Nephron (organoid): ENCODE results near the gene MAP4K4.
A peak's percentile ranks its signal among the peaks of the same experiment; 100 is the strongest.
"Not testable (repeated sequence)": the region's sequence is repeated elsewhere in the genome, so short reads cannot be mapped to it uniquely, and the experiment has no call there.

Experiments used
- H3K27ac Mint-ChIP-seq, 3 experiments: 2 replicates each; pipeline ENCODE4 v1.8.0; 2020; ENCODE audit warnings: mixed read lengths in 3 of 3, mild to moderate bottlenecking in 2 of 3, moderate library complexity in 1 of 3
- H3K27me3 Mint-ChIP-seq: 2 replicates; pipeline ENCODE4 v1.8.0; 2021; ENCODE audit warnings: low read depth, mild to moderate bottlenecking, moderate library complexity, mixed read lengths
- H3K36me3 Mint-ChIP-seq: 2 replicates; pipeline ENCODE4 v1.8.0; 2020; ENCODE audit warnings: low read depth, mixed read lengths
- H3K4me1 Mint-ChIP-seq: 2 replicates; pipeline ENCODE4 v1.8.0; 2020; ENCODE audit warnings: mixed read lengths
- H3K4me3 Mint-ChIP-seq, 3 experiments: 2 replicates each; pipeline ENCODE4 v1.8.0; 2020; ENCODE audit warnings: mild to moderate bottlenecking in 3 of 3, mixed read lengths in 3 of 3, moderate library complexity in 2 of 3
- H3K9me3 Mint-ChIP-seq: 2 replicates; pipeline ENCODE4 v1.8.0; 2020; ENCODE audit warnings: mixed read lengths
- TF ChIP-seq, protein P1 (sequence below), 3 experiments: fragments of 200-600 bp; sonication (generic); IDR thresholded peaks; one replicate each; pipeline ENCODE4 v1.5.0; 2021; ENCODE audit warnings: antibody characterized with exemption in 3 of 3; ENCODE audit not compliant: unreplicated experiment in 3 of 3

Gene MAP4K4

DNA sequence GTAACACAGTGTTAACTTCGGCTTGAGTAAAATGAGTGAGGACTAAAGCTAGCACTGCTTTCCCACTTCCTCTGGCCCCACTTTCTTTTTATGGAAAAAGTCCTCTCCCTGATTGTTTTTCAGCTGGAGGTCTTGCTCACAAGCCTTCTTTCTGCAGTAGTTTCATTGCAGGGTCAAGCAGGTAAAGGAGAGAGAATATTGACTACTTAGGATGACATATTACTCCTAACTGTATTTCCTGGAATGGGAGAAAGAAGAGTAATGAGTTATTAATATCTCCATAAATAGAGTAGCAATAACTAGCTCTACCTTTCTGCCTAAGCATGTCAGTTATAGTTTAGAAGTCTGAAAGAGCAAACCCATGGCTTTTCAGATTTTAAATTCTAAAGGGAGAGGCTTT is 45.0 kb downstream of the MAP4K4 start:
- H3K9me3 Mint-ChIP-seq = no peaks in the 10 kb centered on the region
- H3K27ac Mint-ChIP-seq = peak overlapping the region; percentile 29 to 44 (median 43)
- H3K4me3 Mint-ChIP-seq = peak overlapping the region in 2 of 3 experiments; percentile 10 to 37
- no peaks in the 10 kb centered on the region for H3K27me3 Mint-ChIP-seq
- TF ChIP-seq, protein P1, sequence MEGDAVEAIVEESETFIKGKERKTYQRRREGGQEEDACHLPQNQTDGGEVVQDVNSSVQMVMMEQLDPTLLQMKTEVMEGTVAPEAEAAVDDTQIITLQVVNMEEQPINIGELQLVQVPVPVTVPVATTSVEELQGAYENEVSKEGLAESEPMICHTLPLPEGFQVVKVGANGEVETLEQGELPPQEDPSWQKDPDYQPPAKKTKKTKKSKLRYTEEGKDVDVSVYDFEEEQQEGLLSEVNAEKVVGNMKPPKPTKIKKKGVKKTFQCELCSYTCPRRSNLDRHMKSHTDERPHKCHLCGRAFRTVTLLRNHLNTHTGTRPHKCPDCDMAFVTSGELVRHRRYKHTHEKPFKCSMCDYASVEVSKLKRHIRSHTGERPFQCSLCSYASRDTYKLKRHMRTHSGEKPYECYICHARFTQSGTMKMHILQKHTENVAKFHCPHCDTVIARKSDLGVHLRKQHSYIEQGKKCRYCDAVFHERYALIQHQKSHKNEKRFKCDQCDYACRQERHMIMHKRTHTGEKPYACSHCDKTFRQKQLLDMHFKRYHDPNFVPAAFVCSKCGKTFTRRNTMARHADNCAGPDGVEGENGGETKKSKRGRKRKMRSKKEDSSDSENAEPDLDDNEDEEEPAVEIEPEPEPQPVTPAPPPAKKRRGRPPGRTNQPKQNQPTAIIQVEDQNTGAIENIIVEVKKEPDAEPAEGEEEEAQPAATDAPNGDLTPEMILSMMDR (IDR thresholded peaks at IDR 0.05; ENCODE audit: unreplicated experiment in 3 of 3) = no peak
- no peaks in the 10 kb centered on the region for H3K36me3 Mint-ChIP-seq
- H3K4me1 Mint-ChIP-seq = peaks cover 70% of the 10 kb centered on the region

DNA sequence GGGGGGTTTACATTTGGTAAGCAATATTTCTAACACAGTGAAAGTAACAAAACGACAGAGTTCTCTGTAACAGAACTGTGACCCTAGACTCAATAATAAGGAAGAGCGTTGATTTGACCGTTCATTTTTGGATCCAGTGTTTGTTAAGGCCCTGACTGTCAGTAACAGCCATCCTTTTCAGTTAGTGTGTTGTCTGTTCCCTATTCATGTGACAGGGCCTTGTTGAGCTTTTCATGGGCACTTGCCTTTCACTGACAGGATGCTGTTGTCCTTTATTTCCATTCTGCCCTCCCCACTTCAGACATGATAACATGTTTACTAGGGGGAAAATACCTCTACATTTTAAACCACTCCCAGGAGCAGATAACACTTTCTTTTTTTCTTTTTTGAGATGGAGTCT is 45.8 kb downstream of the MAP4K4 start:
- Mint-ChIP-seq H3K9me3 (peaks cover under 1% of the 10 kb centered on the region), H3K27ac (peak overlapping the region in 2 of 3 experiments; percentile 42 to 51), H3K27me3 (no peaks in the 10 kb centered on the region), H3K4me3 (no peak overlapping the region), H3K36me3 (peaks cover 1% of the 10 kb centered on the region), H3K4me1 (peaks cover 73% of the 10 kb centered on the region)
- TF ChIP-seq, protein P1 (IDR thresholded peaks at IDR 0.05; ENCODE audit: unreplicated experiment in 3 of 3) = no peak

DNA sequence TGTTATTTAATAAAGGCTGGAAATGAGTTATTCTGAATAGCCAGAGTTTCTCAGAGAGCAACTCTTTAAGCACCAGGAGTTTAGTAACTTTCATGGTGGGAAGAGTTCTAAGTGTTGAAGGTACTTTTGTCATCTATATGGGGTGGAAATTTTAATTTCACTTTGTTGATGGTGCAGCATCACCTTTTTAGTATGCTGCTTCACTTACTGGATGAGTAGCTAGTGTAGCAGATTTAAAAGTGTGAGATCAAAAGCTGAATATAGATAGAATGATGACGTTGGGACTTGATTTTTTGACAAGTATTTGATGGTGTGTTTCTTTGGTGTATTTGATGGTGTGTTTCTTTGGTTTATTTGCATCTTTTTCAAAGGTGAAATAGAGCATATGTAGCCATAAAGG is 47.3 kb downstream of the MAP4K4 start:
- Mint-ChIP-seq H3K9me3 (peaks cover 2% of the 10 kb centered on the region), H3K27ac (no peak overlapping the region), H3K27me3 (no peaks in the 10 kb centered on the region), H3K4me3 (no peak overlapping the region), H3K4me1 (peaks cover 71% of the 10 kb centered on the region), H3K36me3 (peaks cover 5% of the 10 kb centered on the region)
- TF ChIP-seq, protein P1 (IDR thresholded peaks at IDR 0.05; ENCODE audit: unreplicated experiment in 3 of 3) = no peak

DNA sequence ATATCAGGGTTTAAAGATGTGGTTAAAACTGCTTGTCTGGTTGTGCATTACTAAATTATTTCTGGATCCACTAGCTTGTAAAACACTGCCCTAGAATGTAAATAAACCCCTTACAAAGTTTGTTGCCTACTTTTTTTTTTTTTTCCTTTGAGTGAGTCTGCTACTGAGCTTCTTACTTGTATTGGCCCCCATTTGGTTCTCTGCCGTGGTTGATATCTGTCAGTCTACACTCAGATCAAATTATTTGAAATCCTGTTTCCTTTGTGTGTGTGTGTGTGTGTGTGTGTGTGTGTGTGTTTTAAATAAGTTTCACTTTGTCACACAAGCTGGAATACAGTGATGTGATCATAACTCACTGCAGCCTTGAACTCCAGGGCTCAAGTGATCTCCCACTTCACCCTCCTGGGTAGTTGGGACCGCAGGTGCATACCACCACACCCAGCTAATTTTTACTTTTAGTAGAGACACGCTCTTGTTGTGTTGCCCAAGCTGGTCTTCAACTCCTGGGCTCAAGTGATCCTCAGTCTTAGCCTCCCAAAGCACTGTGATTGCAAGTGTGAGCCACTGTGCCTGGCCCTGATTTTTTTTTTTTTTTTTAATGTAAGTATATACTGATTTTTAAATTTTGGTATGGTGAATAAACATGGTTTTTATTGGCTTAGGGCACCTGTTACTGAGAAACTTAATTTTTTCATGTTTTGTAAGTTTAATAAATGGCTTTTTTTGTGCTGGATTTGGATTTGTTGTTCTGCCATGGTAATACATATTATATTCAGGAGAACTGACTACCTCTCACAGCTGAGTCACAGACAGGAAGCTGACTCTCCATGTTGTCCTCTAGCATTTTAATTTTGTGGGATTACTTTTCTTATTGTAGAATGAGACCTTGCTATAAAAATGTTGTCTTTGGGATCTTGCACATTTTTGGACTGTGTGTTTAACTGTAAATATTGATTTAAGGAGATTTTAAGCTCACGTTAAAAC is 48.5 kb downstream of the MAP4K4 start:
- Mint-ChIP-seq H3K9me3 (peaks cover 5% of the 10 kb centered on the region), H3K4me3 (no peak overlapping the region), H3K4me1 (peaks cover 68% of the 10 kb centered on the region), H3K36me3 (peaks cover 7% of the 10 kb centered on the region), H3K27me3 (no peaks in the 10 kb centered on the region), H3K27ac (peak overlapping the region in 2 of 3 experiments; percentile 25 to 71)
- TF ChIP-seq, protein P1 (IDR thresholded peaks at IDR 0.05; ENCODE audit: unreplicated experiment in 3 of 3) = no peak

DNA sequence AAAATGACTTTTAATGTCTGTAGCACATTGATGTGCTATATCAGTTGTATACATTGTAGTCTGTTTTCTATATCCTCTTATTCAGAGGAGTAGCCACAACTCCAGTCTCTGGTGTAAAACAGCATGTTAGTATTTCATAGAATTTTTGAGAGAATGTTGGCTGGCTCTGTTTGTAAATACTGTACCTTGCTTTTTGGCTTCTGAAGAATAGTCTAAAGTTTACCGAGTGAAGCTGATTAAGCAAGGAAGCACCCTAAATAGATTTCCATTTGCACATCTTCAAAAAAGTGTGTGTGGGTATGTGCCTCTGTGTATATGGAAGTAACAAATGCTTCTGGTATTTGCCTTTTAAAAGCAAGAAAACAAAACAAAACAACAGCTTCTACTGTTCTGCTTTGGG is 50.5 kb downstream of the MAP4K4 start:
- no peak overlapping the region for H3K4me3 Mint-ChIP-seq
- TF ChIP-seq, protein P1 (IDR thresholded peaks at IDR 0.05; ENCODE audit: unreplicated experiment in 3 of 3) = no peak
- H3K36me3 Mint-ChIP-seq = peaks cover 9% of the 10 kb centered on the region
- peaks cover 73% of the 10 kb centered on the region for H3K4me1 Mint-ChIP-seq
- H3K27me3 Mint-ChIP-seq = no peaks in the 10 kb centered on the region
- peaks cover 5% of the 10 kb centered on the region for H3K9me3 Mint-ChIP-seq
- peak overlapping the region in 2 of 3 experiments; percentile 65 to 72 for H3K27ac Mint-ChIP-seq

DNA sequence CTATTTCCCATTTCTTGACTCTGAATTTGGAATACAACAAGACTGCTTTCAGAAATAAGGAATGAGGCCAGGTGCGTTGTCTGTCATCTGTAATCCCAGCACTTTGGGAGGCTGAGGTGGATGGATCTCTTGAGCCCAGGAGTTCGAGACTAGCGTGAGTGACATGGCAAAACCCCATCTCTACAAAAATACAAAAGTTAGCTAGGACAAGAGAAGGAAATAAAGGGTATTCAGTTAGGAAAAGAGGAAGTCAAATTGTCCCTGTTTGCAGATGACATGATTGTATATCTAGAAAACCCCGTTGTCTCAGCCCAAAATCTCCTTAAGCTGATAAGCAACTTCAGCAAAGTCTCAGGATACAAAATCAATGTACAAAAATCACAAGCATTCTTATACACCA is 51.0 kb downstream of the MAP4K4 start:
- Mint-ChIP-seq H3K4me1 (peaks cover 73% of the 10 kb centered on the region), H3K27ac (peak overlapping the region in 2 of 3 experiments; percentile 65 to 72)
- not testable (repeated sequence) for H3K27me3 Mint-ChIP-seq, H3K9me3 Mint-ChIP-seq, H3K4me3 Mint-ChIP-seq, H3K36me3 Mint-ChIP-seq
